Activated CD8-positive, alpha-beta T cell treated with anti-CD3 and anti-CD28 coated beads, Interleukin-2, amount 10 ng/mL, durations not matched to agents 7 days and 5 days (primary cell): ENCODE data around the gene TPRX1. TPM values are rescaled to one million over a fixed set of nuclear protein-coding genes. Genes with fewer than 3 reads are reported as not detected.
A peak's percentile ranks its signal among the peaks of the same experiment; 100 is the strongest.
"Not testable (repeated sequence)": the region's sequence is repeated elsewhere in the genome, so short reads cannot be mapped to it uniquely, and the experiment has no call there.

Experiments
- ATAC-seq: fragments of 150-1000 bp; cut with Tn5 transposase; one replicate; pipeline ENCODE4 v1.10.0; 2021; ENCODE audit warnings: moderate library complexity
- CTCF ChIA-PET: fragments of 350-600 bp; sonication (Branson Sonifier 250); formaldehyde crosslinking; loops from one replicate; lab custom pipeline; 2021; ENCODE audit warnings: antibody characterized with exemption; lab: Charles Lee
- POLR2A ChIA-PET: fragments of 350-600 bp; sonication (Branson Sonifier 250); formaldehyde crosslinking; loops from one replicate; lab custom pipeline; 2021; ENCODE audit warnings: antibody characterized with exemption; lab: Charles Lee
- DNase-seq: peaks from one replicate; pipeline ENCODE4 v3.0.0-alpha.2; 2020
- H3K27ac Mint-ChIP-seq: one replicate; pipeline ENCODE4 v1.8.0; 2021; ENCODE audit warnings: mild to moderate bottlenecking, mixed read lengths
- H3K27me3 Mint-ChIP-seq: one replicate; pipeline ENCODE4 v1.8.0; 2021; ENCODE audit warnings: low read depth, mixed read lengths
- H3K36me3 Mint-ChIP-seq: one replicate; pipeline ENCODE4 v1.8.0; 2021; ENCODE audit warnings: low read depth, mixed read lengths
- H3K4me1 Mint-ChIP-seq: one replicate; pipeline ENCODE4 v1.8.0; 2021; ENCODE audit warnings: low read depth, mixed read lengths
- H3K4me3 Mint-ChIP-seq: one replicate; pipeline ENCODE4 v1.8.0; 2021; ENCODE audit warnings: mild to moderate bottlenecking, mixed read lengths
- H3K9me3 Mint-ChIP-seq: one replicate; pipeline ENCODE4 v1.8.0; 2022; ENCODE audit warnings: mixed read lengths; ENCODE audit not compliant: insufficient read depth
- total RNA-seq, 2 experiments: library from RNA; stranded (reverse); gene quantifications; one replicate each; pipeline ENCODE4 v1.2.3, GENCODE V29; 2021

The TPRX1 gene
- not detected for total RNA-seq

GRCh38 chr19:47804451-47804850, at the start of gene TPRX1:
Gene TPRX1, minus strand, starts transcription at chr19:47804551. Its CDS starts 12 bp downstream, at chr19:47804539.
- CTCF ChIA-PET, H3K9me3 Mint-ChIP-seq, POLR2A ChIA-PET, H3K36me3 Mint-ChIP-seq, H3K27ac Mint-ChIP-seq, DNase-seq, H3K27me3 Mint-ChIP-seq, H3K4me1 Mint-ChIP-seq, ATAC-seq, H3K4me3 Mint-ChIP-seq: not testable (repeated sequence)

GRCh38 chr19:47853003-47853402, 48.7 kb upstream of the TPRX1 start:
- CTCF ChIA-PET: interaction anchor here (1.0 to 1.2 kb wide), 2 partner anchors 10 to 16 kb away, joined by 3 to 4 read pairs; no protein-coding TSS in a partner anchor
- H3K4me3 Mint-ChIP-seq: no peak overlapping the region
- H3K27ac Mint-ChIP-seq: no peak overlapping the region
- peaks cover 11% of the 10 kb centered on the region for H3K4me1 Mint-ChIP-seq
- peaks cover 25% of the 10 kb centered on the region for H3K27me3 Mint-ChIP-seq
- POLR2A ChIA-PET: no interaction called here
- ATAC-seq: no peak
- H3K9me3 Mint-ChIP-seq: no peaks in the 10 kb centered on the region
- no peak for DNase-seq
- no peaks in the 10 kb centered on the region for H3K36me3 Mint-ChIP-seq

GRCh38 chr19:47848823-47849473, 44.6 kb upstream of the TPRX1 start:
- ATAC-seq (no peak), DNase-seq (peak; percentile 43)
- H3K36me3 Mint-ChIP-seq: no peaks in the 10 kb centered on the region
- ChIA-PET CTCF (interaction anchor here (0.8 to 2.9 kb wide), 3 partner anchors 9 to 20 kb away, joined by 3 to 6 read pairs (median 3); no protein-coding TSS in a partner anchor), POLR2A (interaction anchor here (0.5 kb wide), 1 partner anchor 32 kb away, joined by 3 read pairs; no protein-coding TSS in a partner anchor)
- peak overlapping the region; percentile 26 for H3K4me3 Mint-ChIP-seq
- H3K27ac Mint-ChIP-seq: no peak overlapping the region
- H3K27me3 Mint-ChIP-seq: peaks cover 23% of the 10 kb centered on the region
- H3K4me1 Mint-ChIP-seq: peaks cover 8% of the 10 kb centered on the region
- H3K9me3 Mint-ChIP-seq: no peaks in the 10 kb centered on the region

GRCh38 chr19:47848425-47848822, 44.1 kb upstream of the TPRX1 start:
- POLR2A ChIA-PET: no interaction called here
- DNase-seq: no peak
- Mint-ChIP-seq H3K4me3 (no peak overlapping the region), H3K27ac (no peak overlapping the region), H3K4me1 (peaks cover 8% of the 10 kb centered on the region), H3K36me3 (no peaks in the 10 kb centered on the region), H3K27me3 (peaks cover 20% of the 10 kb centered on the region), H3K9me3 (no peaks in the 10 kb centered on the region)
- no peak for ATAC-seq
- CTCF ChIA-PET: interaction anchor here (2.9 kb wide), 1 partner anchor 21 kb away, joined by 6 read pairs; no protein-coding TSS in a partner anchor

- no peaks in the 10 kb centered on the region for H3K36me3 Mint-ChIP-seq
- ATAC-seq: no peak
Measured at GRCh38 chr19:47842941-47843340, 38.6 kb upstream of the TPRX1 start.

GRCh38 chr19:47839913-47840312, 35.6 kb upstream of the TPRX1 start:
- ATAC-seq (no peak), DNase-seq (no peak)
- no peaks in the 10 kb centered on the region for H3K9me3 Mint-ChIP-seq
- ChIA-PET POLR2A (no interaction called here), CTCF (interaction anchor here (1.6 kb wide), 1 partner anchor 23 kb away, joined by 6 read pairs; no protein-coding TSS in a partner anchor)
- H3K36me3 Mint-ChIP-seq: no peaks in the 10 kb centered on the region
- no peak overlapping the region for H3K4me3 Mint-ChIP-seq
- no peaks in the 10 kb centered on the region for H3K4me1 Mint-ChIP-seq
- no peaks in the 10 kb centered on the region for H3K27me3 Mint-ChIP-seq
- H3K27ac Mint-ChIP-seq: no peak overlapping the region

More at GRCh38 chr19:47842941-47843340, 38.6 kb upstream of the TPRX1 start:
- Mint-ChIP-seq H3K27me3 (no peaks in the 10 kb centered on the region), H3K4me1 (no peaks in the 10 kb centered on the region), H3K4me3 (no peak overlapping the region), H3K9me3 (no peaks in the 10 kb centered on the region), H3K27ac (no peak overlapping the region)
- CTCF ChIA-PET: no interaction called here
- no peak for DNase-seq
- POLR2A ChIA-PET: no interaction called here

- Mint-ChIP-seq H3K9me3 (no peaks in the 10 kb centered on the region), H3K27ac (no peak overlapping the region), H3K4me3 (no peak overlapping the region), H3K27me3 (no peaks in the 10 kb centered on the region), H3K36me3 (no peaks in the 10 kb centered on the region), H3K4me1 (no peaks in the 10 kb centered on the region)
- ATAC-seq: no peak
- ChIA-PET CTCF (interaction anchor here (1.6 kb wide), 1 partner anchor 24 kb away, joined by 6 read pairs; no protein-coding TSS in a partner anchor), POLR2A (no interaction called here)
- DNase-seq: no peak
Measured at GRCh38 chr19:47839411-47839810, 35.1 kb upstream of the TPRX1 start.

GRCh38 chr19:47836038-47836437, 31.7 kb upstream of the TPRX1 start:
- CTCF ChIA-PET: interaction anchor here (0.9 kb wide), 1 partner anchor 33 kb away, joined by 4 read pairs; no protein-coding TSS in a partner anchor
- no peaks in the 10 kb centered on the region for H3K27me3 Mint-ChIP-seq
- DNase-seq (no peak), ATAC-seq (no peak)
- H3K4me3 Mint-ChIP-seq: no peak overlapping the region
- H3K27ac Mint-ChIP-seq: no peak overlapping the region
- H3K4me1 Mint-ChIP-seq: no peaks in the 10 kb centered on the region
- POLR2A ChIA-PET: no interaction called here
- no peaks in the 10 kb centered on the region for H3K36me3 Mint-ChIP-seq
- H3K9me3 Mint-ChIP-seq: no peaks in the 10 kb centered on the region

- POLR2A ChIA-PET: no interaction called here
- no peaks in the 10 kb centered on the region for H3K4me1 Mint-ChIP-seq
- no peaks in the 10 kb centered on the region for H3K27me3 Mint-ChIP-seq
- CTCF ChIA-PET: no interaction called here
- DNase-seq (no peak), ATAC-seq (no peak)
- H3K27ac Mint-ChIP-seq: no peak overlapping the region
- H3K9me3 Mint-ChIP-seq: no peaks in the 10 kb centered on the region
- H3K4me3 Mint-ChIP-seq: no peak overlapping the region
- no peaks in the 10 kb centered on the region for H3K36me3 Mint-ChIP-seq
Measured at GRCh38 chr19:47832723-47833122, 28.4 kb upstream of the TPRX1 start.

- POLR2A ChIA-PET: no interaction called here
- CTCF ChIA-PET: interaction anchor here (1.0 kb wide), 1 partner anchor 37 kb away, joined by 3 read pairs; no protein-coding TSS in a partner anchor
- no peaks in the 10 kb centered on the region for H3K4me1 Mint-ChIP-seq
- no peak for ATAC-seq
- no peak overlapping the region for H3K27ac Mint-ChIP-seq
- DNase-seq: no peak
- H3K9me3 Mint-ChIP-seq: no peaks in the 10 kb centered on the region
- H3K4me3 Mint-ChIP-seq: no peak overlapping the region
- no peaks in the 10 kb centered on the region for H3K36me3 Mint-ChIP-seq
- H3K27me3 Mint-ChIP-seq: peaks cover 3% of the 10 kb centered on the region
Measured at GRCh38 chr19:47826800-47827199, 22.4 kb upstream of the TPRX1 start.

- Mint-ChIP-seq H3K36me3 (no peaks in the 10 kb centered on the region), H3K9me3 (no peaks in the 10 kb centered on the region), H3K27ac (no peak overlapping the region), H3K4me3 (no peak overlapping the region), H3K4me1 (no peaks in the 10 kb centered on the region), H3K27me3 (peaks cover 19% of the 10 kb centered on the region)
- POLR2A ChIA-PET: no interaction called here
- no peak for ATAC-seq
- DNase-seq: no peak
- CTCF ChIA-PET: interaction anchor here (2.2 kb wide), 1 partner anchor 45 kb away, joined by 5 read pairs; no protein-coding TSS in a partner anchor
Measured at GRCh38 chr19:47824396-47824795, 20.0 kb upstream of the TPRX1 start.

- H3K27me3 Mint-ChIP-seq: peaks cover 32% of the 10 kb centered on the region
- no peaks in the 10 kb centered on the region for H3K36me3 Mint-ChIP-seq
- no peaks in the 10 kb centered on the region for H3K4me1 Mint-ChIP-seq
- H3K27ac Mint-ChIP-seq: no peak within 1 kb of the TSS
- no peak within 1 kb of the TSS for H3K4me3 Mint-ChIP-seq
- ATAC-seq (no peak), DNase-seq (no peak)
- H3K9me3 Mint-ChIP-seq: no peaks in the 10 kb centered on the region
- ChIA-PET CTCF (no interaction called here), POLR2A (no interaction called here)
Measured at GRCh38 chr19:47821460-47822020, 17.2 kb upstream of the TPRX1 start, which contains the start of gene CRX. Gene CRX, plus strand, starts transcription at chr19:47821937. Its CDS starts 12,507 bp downstream, at chr19:47834444.
